GM18502 (cell line): Measurements from ENCODE around the gene NEURL3.
A peak's percentile ranks its signal among the peaks of the same experiment; 100 is the strongest.
"Not testable (repeated sequence)": the region's sequence is repeated elsewhere in the genome, so short reads cannot be mapped to it uniquely, and the experiment has no call there.

Experiments
- ATAC-seq: cut with Tn5 transposase; IDR thresholded peaks from one replicate; pipeline ENCODE4 v1.9.1; 2021; ENCODE audit warnings: mild to moderate bottlenecking; ENCODE audit not compliant: unreplicated experiment, poor library complexity

The NEURL3 gene

DNA sequence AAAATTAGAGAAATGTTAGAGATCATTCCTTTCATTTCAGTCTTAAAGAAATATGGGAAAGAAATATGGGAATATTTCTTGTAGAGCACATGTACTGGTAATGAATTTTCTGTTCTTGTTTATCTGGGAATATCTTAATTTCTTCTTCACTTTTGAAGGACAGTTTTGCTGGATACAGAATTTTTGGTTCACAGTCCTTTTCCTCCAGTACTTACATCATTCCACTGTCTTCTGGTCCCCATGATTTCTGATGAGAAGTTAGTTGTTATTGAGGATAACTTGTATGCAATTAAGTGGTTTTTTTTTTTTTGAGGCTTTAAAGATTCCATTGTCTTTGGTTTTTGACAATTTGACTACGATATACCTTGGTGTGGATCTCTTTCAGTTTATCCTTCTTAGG is 11.0 kb downstream of the NEURL3 start:
- ATAC-seq, result no peak

DNA sequence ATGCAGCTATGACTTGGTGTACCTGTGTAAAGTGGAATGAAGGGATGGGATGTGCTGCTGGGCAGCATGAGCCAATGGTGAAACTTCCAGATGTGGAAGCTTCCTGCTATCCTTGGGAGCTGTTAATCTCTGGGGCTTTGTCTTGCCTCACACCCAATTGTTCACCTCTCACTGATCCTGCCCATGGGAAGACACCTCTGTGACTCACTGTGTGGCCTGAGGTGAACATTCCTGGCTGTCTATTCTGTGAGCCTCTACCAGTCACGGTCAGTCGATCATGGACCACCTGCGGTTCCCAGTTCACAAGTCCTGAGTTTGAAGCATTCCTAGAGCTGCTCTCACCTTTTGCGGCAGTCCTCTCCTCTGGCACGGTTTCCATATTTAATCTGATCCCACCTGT is 12.1 kb downstream of the NEURL3 start:
- no peak for ATAC-seq

DNA sequence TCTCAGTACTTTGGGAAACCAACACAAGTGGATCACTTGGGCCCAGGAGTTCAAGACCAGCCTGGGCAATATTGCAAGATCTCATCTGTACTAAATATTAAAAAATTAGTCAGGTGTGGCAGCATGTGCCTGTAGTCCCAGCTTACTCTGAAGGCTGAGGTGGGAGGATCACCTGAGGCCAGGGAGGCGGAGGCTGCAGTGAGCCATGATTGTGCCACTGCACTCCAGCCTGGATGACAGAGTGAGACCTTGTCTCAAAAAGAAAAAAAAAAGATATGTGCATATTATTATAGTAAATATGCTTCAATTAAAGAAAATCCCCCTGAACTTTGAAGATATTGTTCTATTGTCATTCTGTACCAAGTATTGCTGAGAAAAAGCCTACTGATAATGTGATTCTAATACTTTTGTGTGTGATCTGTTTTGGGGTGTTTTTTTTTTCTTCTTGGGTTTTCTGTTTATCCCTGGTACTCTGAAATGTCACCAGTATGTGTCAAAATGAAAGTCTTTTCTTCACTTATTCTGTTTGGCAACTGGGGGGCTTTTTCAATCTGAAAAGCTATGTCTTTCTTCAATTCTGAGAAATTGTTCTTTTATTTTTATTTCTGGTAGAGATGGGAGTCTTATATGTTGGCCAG is 13.2 kb downstream of the NEURL3 start:
- ATAC-seq, result no peak

DNA sequence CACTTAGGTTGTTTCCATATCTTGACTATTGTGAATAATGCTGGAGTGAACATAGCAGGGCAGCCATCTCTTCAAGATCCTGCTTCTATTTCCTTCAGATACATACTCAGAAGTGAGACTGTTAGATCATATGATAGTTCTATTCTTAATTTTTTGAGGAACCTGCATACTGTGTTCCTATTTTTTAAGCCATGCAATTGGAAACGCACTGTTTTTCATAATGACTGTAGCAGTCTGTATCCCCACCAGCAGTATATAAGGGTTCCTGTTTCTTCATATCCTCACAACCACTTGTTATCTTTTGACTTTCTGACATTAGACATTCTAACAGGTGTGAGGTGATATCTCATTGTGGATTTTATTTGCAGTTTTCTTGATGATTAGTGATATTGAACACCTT is 15.5 kb downstream of the NEURL3 start:
- no peak for ATAC-seq

DNA sequence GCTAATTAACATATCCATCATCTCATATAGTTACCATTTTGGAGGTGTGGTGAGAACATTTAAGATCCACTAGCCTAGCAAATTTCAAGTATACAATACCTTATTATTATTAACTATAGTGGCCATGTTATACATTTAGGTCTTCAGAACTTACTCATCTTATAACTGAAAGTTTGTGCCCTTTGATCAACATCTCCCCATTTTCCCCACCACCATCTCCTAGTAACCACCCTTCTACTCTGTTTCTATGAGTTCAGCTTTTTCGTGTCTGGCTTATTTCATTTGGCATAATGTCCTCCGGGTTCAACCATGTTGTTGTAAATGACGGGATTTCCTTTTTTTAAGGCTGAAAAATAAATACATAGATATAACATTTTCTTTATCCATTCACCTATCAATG is 15.9 kb downstream of the NEURL3 start:
- no peak for ATAC-seq

DNA sequence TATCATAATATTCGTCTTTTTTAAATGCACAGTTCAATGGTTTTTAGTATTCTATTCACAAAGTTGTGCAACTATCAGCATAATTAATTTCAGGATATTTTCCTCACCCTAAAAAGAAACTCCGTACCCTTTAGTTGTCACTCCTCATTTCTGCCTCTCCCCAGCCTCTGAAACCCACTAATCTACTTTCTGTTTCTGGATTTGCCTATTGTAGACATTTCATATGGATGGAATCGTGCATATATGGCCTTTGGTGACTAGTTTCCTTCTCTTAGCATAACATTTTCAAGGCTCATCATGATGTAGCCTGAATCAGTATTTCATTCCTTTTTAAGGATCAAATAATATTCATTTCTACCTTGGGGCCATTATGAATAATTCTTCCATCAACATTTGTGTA is 18.5 kb downstream of the NEURL3 start:
- ATAC-seq, result no peak

DNA sequence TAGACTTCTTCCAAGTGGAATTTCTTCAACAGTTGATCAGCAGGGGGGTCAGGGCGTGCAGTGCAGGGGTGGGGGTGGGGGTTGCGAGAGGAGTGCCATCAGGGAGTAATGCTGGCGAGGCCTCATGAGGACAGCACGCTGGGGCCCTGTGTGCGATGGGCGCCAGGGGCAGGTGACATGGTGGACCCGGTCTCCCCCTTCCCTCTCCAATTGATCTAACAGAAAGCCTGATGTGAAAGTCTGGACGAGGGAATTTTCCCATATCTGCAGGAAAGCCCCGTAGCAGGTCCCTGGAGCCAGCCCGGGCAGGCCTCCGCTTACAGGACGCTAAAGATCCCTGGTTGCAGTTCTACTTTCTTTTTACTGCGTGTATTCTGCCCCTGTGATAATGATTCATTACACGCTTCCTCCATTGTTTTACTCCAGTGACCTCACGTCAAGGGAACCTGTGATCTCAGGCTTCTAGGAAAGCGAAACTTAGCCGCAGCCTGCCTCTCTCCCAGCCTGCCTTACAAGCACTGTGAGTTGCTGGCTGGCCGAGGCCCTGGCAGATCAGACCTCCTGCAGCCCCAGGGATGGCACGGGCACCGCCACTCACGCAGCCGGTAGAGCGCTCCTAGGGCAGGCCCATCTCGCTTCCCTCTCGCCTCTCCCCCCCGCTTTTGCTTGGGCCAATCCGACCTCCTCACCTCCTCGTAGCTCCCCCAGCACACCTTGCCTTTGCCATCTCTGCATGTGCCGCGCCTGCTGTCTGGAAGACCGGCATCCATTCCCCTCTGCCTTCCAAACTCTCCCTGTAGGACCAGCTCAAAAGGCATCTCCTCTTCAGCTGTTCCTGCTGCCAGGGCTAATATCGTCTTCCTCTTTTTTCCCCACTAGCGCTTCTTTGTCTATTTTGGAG is 19.2 kb downstream of the NEURL3 start:
- ATAC-seq, result peak; percentile 90

DNA sequence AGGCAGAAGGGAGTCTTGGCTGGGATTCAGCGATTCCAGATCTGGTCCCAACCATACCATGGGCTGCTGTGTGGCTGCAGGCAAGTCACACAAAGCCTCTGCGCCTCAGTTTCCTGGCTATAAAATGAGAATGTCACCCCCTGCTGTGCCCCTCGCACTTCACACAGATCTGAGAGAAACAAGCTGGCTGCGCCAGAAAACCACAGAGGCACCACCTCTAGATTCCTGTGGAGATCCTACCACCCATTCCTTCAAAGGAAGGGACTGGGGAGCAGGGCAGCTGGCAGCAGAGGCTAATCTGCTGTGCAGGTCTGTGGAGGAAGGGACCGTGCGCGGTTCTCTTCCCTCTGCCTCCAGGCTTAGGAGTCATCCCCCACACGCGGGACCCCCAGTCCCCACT is 19.8 kb downstream of the NEURL3 start:
- ATAC-seq, result no peak

DNA sequence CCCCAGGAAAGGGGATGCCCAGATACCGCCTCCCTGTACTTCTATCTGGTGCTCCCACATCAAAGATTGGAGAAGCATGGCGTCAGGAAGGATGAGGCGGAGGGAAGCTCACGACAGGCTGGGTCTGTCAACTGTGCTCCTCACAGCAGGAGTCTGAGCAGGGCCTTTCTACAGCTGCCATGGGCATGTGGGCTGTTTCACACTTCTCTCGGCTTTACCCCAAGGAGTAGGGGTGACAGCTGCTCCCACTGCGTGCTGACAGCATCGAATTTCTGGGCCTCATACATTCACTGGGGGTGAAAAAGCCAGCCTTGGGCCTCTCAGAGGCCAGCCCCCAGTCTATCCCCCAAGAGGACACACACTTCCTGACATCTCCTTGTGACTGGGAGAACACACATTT is 21.1 kb downstream of the NEURL3 start:
- ATAC-seq, result no peak

DNA sequence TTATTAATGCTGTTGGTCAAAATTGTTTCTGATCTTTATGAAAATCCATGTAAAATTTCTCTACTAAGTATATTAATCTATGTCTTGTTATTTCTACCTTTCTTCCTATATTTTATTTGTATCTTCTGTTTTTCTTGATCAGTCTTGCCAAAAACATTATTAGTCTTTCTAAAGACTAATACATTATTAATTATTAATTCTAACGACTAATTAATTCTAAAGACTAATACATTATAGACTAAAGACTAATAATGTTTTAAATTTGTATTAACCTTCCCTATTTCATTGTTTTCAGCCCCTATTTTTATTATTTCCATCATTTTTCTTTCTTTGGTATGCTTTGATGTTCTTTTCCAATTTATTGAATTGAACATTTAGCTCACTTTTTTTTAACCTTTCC is 27.7 kb downstream of the NEURL3 start:
- ATAC-seq, result no peak

DNA sequence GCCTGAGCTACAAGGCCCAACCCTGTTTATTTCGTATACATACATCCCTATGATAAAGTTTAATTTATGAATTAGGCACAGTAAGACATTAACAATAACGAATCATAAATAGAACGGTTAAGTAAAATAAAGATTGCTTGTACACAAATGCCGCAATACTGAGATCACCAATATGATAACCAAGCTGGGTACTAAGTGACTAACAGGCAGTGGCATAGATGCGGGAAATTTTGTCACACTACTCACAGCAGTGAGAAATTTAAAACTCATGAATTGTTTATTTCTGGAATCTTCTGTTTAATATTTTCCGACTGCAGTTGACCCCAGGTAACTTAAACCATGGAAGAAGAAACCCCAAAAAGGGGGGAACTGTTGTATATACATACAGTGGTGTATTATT is 33.4 kb downstream of the NEURL3 start:
- ATAC-seq, result no peak

DNA sequence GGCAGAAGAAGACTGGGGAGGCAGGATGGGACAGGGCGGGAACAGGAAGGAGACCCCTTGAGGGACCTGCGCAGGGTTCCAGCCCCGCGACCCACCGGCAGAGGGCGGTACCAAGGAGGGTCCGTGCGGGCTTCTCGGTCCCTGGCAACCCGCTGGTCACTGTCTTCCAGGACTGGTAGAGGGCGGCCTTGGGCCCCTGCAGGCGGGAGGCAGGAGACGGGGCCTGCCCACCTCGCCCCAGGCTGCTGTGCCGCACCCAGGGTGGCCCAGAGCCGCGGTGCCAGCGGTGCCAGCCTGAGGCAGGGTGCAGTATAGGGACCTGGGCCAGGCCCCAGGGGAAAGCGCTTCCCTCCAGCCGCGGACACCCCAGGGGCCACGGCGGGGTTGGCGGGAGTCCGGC is 34.5 kb downstream of the NEURL3 start:
- ATAC-seq, result no peak

DNA sequence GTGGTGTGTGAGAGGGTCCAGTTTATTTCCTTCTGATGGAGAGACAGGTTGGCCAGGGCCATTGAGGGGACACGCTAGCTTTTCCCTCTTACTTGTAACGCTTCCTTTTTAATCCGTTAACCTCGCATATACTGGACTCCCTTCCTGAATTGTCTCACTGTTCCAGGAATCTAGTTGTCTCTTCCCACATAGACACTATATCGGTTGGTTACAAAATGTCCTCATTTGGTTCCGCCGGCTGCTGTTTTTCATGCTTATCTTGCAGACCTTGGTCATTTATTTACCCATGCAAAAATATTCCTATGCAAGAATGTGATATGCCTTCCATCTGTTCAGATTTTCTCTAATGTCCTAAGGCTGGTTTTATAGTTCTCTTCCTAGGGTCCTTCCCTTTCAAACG is 35.0 kb downstream of the NEURL3 start:
- no peak for ATAC-seq

DNA sequence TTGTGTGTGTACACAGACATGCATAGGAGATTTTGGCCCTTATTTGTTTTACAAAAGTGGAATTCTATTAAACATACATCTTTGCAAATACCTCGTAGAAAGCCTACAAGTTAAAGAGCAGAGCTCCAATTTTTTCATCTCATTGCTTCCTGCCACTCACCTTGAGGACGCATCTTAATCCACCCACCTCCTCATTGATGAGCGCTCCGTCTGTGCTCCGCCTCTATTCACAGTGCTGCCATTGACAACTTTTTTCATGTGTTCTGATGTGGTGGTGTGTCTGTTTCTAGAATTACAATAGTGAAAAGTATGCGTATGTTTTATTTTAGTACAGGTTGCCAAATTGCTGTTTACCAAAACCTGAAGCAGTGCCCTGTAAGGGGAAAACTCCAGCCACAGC is 36.3 kb downstream of the NEURL3 start:
- ATAC-seq, result no peak

DNA sequence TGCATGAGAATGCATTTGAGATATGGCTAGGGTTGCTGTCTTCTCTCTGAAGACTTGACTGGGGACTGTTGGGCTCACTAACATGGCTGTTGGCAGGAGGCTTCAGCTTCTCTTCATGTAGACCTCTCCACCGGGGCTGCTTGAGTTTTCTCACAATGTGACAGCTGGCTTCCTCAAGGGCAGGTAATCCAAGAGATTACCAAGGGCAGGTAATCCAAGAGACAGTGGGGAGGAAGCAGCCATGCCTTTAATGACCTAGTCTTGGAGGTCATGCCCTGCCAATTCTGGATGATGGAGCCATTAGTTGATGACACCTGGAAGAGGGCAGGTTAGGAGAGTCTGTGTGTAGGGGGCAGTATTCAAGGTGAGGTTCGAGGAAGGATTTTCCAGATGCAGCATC is 40.5 kb downstream of the NEURL3 start:
- ATAC-seq, result no peak

DNA sequence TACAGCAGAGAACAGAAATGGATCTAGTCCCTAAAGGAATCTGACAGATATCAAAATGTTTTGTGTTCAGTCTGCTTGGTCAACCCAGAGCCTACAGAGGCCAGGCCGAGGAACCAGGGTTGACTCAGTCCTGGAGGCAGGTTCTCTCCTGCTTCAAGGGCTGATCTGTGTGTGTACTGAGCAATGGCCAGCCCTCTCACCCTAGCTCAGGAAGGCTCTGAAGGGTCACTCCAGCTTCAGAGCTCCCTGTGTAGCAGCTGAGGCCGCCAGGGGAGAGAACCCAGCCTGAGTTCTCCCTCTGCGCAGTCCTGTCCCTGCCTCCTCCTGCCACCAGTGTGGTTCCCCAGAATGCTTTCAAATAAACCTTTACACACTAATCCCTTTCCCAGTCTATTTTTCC is 41.1 kb downstream of the NEURL3 start:
- ATAC-seq, result no peak

DNA sequence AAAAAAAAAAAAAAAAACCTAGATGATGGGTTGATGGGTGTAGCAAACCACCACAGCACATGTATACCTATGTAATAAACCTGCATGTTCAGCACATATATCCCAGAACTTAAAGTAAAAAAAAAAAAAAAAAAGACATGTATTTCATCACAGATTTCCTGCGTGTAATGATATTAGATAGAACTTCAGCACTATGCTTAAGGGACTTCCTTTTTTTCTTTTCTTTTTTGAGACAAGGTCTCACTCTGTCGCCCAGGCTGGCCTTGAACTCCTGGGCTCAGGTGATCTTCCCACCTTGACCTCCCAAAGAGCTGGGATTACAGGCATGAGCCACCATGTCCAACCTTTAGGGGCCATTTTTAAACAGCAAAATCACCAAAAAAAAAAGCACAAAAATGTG is 42.0 kb downstream of the NEURL3 start:
- no peak for ATAC-seq

DNA sequence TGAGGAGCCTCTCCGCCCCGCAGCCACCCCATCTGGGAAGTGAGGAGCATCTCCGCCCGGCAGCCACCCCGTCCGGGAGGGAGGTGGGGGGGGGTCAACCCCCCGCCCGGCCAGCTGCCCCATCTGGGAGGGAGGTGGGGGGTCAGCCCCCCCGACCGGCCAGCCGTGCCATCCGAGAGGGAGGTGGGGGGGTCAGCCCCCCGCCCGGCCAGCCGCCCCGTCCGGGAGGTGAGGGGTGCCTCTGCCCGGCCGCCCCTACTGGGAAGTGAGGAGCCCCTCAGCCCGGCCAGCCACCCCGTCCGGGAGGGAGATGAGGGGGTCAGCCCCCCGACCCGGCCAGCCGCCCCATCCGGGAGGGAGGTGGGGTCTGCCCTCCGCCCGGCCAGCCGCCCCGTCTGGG is 43.5 kb downstream of the NEURL3 start:
- not testable (repeated sequence) for ATAC-seq

DNA sequence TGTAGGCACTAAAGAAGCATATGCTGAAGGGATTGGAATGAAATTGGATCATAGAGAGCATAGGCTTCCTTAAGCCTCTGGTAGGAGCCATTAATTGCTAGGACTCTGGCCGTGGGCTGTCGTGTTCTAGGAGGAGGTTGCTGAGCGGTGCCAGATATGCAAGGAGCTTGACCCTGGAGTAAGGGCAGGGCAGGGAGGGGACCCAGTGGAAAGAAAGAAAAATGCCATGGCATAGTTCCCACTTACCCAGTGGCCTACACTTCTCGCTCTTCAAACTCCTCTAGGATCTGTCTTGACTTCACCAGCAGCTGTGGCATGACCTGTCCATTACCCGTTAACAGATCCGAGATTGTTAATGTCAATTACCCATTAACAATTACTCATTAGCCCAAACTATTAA is 53.1 kb downstream of the NEURL3 start:
- no peak for ATAC-seq

DNA sequence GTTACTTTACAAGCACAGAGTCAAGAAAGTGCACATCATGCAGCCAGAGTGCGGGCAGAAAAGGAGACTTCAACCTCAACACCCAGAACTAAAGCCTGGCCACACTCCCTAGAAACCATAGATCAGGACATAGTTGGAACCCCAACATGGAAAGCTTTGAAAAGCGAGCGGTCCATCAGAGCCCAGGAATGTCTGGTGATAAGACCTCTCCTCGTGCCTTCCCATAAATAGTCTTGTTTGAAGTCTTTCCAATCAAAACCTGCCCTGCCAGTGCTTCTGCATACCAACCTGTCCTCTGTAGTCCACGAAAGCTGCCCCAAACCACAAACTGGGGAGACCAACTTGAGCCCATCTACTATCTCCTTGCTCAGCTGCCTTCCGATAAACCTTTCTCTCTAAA is 55.5 kb downstream of the NEURL3 start:
- no peak for ATAC-seq

DNA sequence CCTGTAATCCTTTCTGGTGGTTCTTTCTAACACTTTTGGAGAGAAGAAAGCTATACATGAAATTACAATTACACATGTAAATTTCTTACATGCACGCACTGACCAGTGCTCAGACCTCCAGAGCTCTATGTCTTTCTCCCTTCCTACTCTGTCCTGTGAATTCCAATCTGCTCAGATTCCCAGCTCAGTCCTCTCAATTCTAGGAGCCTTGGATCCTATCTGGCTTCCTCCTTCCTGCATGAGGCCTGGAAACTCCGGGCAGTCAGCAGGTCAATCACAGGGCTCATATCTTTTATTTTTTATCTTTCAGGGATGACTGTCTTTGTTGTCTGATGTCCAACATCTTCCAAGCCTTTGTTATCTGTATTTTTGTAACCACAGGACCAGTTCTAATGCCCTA is 56.0 kb downstream of the NEURL3 start:
- no peak for ATAC-seq

DNA sequence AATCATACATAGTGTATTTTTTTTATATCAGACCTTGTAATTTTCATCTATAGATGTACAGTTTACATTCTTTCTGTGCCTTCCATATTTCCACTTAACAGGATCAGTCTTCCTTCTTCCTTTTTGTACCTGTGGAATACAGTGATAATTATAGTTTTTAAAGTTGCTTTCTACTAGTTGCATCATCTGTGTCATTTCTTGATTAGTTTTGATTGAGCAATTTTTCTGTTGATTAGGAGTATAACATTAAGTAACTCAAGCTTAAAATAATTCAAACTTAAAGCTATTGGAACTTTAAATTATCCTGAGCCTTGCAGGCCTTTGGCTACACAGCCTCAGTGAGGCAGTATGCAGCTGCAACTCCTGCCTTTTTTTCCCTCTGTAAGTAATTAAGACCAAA is 57.4 kb downstream of the NEURL3 start:
- ATAC-seq, result no peak
